Left colon (tissue), 2 donors: ENCODE measurements around the gene MED12. TPM values are rescaled to one million over a fixed set of nuclear protein-coding genes. Genes with fewer than 3 reads are reported as not detected.
A peak's percentile ranks its signal among the peaks of the same experiment; 100 is the strongest.
"Not testable (repeated sequence)": the region's sequence is repeated elsewhere in the genome, so short reads cannot be mapped to it uniquely, and the experiment has no call there.

Experiments
- ATAC-seq: fragments of 200-7000 bp; cut with Tn5 transposase; one replicate; pipeline ENCODE4 v1.9.1; 2020; ENCODE audit warnings: mild to moderate bottlenecking, moderate library complexity
- DNase-seq, 2 donors: peaks; one replicate each; pipeline ENCODE4 v3.0.0-alpha.2; 2020
- intact Hi-C, 2 donors: fragments of 100-400 bp; cut with DNase I in 1 of 2; cut with micrococcal nuclease in 1 of 2; formaldehyde crosslinking; loops; one replicate each; pipeline versions ENCODE4 v1.11.2 to v1.14.0; 2022; cut with DNase I, micrococcal nuclease
- total RNA-seq, 2 donors: library from RNA; stranded (reverse); fragmentation: NEBNext Ultra II Directional; extraction: Animal tissue kit (Norgen Biotek cat#: 25700); gene quantifications; one replicate each; pipeline ENCODE4 v1.2.1, GENCODE V29; 2021
- donor health status: DM: no; HTN: no; CAD: no.
- donor health status: DM: yes; HTN: yes; CAD: no.

The MED12 gene
- total RNA-seq, 2 donors from 2014 or later = 35.4 to 37.9 TPM

DNA sequence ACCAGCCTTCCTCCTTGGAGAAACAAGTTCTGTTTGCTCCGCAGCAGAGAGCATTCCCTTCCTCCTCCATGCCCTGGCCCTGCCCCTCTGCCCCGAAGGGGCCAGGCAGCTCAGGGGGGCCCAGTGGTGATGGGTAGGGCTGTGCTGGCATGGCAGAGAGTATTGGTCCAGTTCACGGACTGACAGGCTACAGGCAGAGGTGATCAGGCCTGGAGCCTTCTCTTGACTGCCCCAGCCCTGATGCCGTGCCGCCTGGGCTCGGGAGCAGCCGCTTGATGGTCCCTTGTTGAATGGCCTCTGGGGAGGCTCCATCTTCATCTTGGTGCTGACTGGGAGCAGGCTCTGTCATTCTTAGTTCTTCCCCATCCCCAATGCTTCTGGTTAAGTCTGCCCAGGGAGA is 35.8 kb downstream of the MED12 start:
- no peak for DNase-seq
- intact Hi-C loops = no loop called here
- no peak for ATAC-seq

DNA sequence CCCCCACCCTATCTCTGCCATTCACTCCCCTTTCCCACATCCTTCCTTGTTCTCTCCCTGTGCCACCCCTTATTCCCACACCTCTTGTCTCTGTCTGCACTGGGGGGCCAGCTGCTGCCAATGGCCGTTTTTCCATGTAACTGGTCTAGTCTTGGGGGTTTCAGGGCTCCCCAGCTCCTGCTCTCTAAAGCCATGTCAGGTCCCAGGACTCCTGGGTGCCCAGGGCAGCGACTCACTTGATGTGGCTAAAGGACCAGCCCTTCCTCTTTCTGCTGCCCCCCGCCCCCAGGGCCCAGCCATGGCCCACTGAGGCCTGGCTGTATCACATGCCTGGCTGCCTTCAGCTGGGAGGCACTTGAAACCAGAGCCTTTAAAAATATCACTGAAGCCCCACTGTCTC is 36.2 kb downstream of the MED12 start:
- DNase-seq (no peak), ATAC-seq (no peak)
- intact Hi-C loops = no loop called here

- ATAC-seq = no peak
- intact Hi-C loops = no loop called here
- DNase-seq = no peak
Measured at GRCh38 chrX:71158603-71159002, 40.2 kb downstream of the MED12 start.

GRCh38 chrX:71159335-71159734 is 40.9 kb downstream of the MED12 start:
- DNase-seq (no peak), ATAC-seq (no peak)
- intact Hi-C loops = no loop called here

GRCh38 chrX:71160475-71160874 is 42.1 kb downstream of the MED12 start:
- ATAC-seq (no peak), DNase-seq (no peak)
- intact Hi-C loops = no loop called here

DNA sequence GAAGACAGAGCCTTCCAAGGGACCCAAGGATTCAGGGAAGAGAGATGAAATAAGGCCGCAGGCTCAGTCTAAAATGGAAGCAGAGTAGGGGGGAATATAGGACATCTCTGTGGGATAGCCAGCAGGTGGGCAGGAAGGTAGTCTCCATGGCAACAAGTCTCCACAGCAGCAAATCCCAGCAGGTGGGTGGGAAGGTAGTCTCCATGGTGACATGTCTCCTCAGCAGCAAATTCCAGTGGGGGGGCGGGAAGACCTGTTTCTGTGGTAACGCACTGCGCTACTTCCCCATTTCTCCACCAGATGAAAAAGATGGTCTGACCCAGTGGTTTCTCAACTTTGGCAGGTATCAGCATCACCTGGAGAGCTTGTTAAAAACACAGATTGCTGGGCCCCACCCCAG is 44.6 kb downstream of the MED12 start:
- ATAC-seq (no peak), DNase-seq (no peak)
- intact Hi-C loops = no loop called here

GRCh38 chrX:71164071-71164470 is 45.7 kb downstream of the MED12 start:
- ATAC-seq (no peak), DNase-seq (no peak)
- intact Hi-C loops = no loop called here

GRCh38 chrX:71166461-71166860 is 48.1 kb downstream of the MED12 start:
- no peak for ATAC-seq
- intact Hi-C loops = no loop called here

DNA sequence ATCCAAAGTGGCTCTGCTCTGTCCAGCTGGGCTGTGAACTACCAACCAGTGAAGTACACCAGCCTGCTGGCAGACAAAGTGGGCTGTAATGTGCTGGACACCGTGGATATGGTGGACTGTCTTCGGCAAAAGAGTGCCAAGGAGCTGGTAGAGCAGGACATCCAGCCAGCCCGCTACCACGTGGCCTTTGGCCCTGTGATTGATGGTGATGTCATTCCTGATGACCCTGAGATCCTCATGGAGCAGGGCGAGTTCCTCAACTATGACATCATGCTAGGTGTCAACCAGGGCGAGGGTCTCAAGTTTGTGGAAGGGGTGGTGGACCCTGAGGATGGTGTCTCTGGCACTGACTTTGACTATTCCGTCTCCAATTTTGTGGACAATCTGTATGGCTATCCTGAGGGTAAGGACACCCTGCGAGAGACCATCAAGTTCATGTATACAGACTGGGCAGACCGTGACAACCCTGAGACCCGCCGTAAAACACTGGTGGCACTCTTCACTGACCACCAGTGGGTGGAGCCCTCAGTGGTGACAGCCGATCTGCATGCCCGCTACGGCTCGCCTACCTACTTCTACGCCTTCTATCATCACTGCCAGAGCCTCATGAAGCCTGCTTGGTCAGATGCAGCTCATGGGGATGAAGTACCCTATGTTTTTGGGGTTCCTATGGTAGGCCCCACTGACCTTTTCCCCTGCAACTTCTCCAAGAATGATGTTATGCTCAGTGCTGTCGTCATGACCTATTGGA is 48.8 kb downstream of the MED12 start:
- DNase-seq (no peak), ATAC-seq (no peak)
- intact Hi-C loops = no loop called here

More at GRCh38 chrX:71166461-71166860, 48.1 kb downstream of the MED12 start:
- no peak for DNase-seq

- no peak for DNase-seq
- no peak for ATAC-seq
- intact Hi-C loops = no loop called here
Measured at GRCh38 chrX:71168134-71168533, 49.7 kb downstream of the MED12 start.

DNA sequence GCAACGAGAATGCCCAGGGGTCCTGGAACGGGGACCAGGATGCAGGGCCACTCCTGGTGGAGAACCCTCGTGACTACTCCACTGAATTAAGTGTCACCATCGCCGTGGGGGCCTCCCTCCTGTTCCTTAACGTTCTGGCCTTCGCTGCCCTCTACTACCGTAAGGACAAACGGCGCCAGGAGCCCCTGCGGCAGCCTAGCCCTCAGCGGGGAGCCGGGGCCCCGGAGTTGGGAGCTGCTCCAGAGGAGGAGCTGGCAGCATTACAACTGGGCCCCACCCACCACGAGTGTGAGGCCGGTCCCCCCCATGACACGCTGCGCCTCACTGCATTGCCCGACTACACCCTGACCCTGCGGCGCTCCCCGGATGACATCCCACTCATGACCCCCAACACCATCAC is 51.2 kb downstream of the MED12 start:
- ATAC-seq (no peak), DNase-seq (no peak)
- intact Hi-C loops = no loop called here

- no peak for ATAC-seq
- intact Hi-C loops = no loop called here
- DNase-seq = no peak
Measured at GRCh38 chrX:71170660-71171059, 52.3 kb downstream of the MED12 start.

DNA sequence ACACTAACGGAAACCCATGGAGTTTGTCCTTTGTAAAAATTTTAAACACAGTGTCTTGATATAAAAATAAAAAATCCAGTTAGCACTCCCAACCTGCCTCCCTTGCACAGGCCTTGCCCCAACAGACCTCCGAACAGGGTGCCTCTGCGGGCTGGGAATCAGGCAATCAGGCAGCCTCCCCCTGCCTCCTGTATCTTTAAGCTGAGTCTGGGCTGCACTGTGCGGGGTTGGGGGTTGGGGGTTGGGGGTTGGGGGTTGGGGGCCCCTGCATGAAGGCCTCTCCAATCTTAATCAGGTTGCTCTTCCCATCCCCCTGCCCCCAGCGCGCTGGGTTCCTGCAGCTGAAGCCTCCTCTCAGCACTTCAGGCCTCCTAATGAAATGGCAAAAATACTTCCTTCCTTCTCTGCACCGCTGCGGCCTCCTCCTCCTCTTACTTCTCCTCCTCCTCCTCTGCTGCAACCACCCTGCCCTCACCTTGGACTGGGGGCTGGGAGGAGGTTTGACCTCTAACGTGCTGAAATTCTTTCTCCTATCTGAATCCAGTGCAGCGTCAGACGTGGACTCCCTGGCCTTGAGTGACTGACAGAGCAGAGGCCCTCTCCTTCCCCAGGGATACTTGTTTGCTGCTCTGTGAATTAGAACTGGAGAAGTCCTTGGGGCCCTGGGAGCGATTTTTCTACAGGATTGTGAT is 52.9 kb downstream of the MED12 start:
- ATAC-seq (no peak), DNase-seq (no peak)
- intact Hi-C loops = no loop called here

DNA sequence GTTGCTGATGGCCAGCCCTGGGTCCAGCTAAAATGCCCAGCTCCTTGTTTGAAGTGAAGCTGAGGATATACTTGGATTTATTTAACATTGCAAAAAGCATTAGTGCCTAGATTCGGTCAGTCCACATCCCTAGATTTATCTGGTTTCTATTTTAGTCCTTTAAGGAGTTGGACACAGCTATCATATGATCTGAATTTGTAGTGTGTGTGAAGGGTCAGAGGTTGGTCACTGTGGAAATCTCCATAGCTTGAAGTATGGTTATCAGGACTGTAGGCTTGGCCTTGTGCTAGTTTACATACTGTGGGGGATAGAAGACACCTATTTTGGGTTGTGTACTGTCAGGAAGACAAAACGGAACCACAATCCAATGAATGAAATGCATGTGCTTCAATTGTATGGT is 55.0 kb downstream of the MED12 start:
- no peak for ATAC-seq
- no peak for DNase-seq
- intact Hi-C loops = no loop called here

DNA sequence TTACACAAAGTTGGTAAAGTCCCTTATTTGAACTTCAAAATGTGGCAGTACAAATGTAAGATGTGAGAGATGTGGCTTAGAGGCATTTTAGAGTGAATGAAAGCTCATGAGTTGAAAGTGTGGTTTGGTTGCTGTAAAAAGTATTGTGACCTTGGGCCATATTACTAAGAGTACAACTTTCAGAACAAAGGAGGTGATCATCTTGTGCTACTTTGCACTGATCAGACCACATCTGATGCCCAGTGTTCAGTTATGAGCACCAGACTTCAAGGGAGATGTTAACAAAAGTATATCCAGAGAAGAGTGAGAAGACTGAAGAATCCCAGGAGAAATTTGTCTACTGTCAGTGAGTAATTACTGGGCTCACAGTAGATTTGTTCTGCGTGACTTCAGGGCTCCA is 56.4 kb downstream of the MED12 start:
- intact Hi-C loops = no loop called here

GRCh38 chrX:71175531-71175930 is 57.1 kb downstream of the MED12 start:
- ATAC-seq = no peak
- intact Hi-C loops = no loop called here
- DNase-seq = no peak

More for the DNA sequence above, 56.4 kb downstream of the MED12 start:
- ATAC-seq (no peak), DNase-seq (no peak)

DNA sequence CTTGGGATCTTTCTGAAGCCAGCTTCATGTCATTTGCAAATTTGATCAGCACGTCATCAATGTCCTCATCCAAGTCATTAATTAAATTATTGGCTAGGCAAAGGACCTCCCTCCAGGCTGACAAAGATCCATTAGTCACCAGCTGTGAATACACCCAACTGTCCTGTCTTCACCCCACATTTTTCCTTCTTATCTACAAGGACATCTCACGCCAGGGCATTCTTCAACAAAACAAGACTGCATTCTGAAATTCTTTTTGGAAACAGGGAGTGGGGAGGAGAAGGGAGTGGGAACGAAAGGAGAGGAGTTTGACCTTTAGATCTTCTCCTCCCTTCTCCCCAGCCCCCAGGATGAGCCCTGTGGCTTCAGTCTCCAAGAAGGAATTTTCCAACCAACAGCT is 58.9 kb downstream of the MED12 start:
- intact Hi-C loops = no loop called here
- no peak for DNase-seq
- ATAC-seq = no peak

- peak; percentile 39 to 58 for DNase-seq
- intact Hi-C loops = no loop called here
- peak; percentile 50 for ATAC-seq
Measured at GRCh38 chrX:71178908-71179307, 60.5 kb downstream of the MED12 start.

DNA sequence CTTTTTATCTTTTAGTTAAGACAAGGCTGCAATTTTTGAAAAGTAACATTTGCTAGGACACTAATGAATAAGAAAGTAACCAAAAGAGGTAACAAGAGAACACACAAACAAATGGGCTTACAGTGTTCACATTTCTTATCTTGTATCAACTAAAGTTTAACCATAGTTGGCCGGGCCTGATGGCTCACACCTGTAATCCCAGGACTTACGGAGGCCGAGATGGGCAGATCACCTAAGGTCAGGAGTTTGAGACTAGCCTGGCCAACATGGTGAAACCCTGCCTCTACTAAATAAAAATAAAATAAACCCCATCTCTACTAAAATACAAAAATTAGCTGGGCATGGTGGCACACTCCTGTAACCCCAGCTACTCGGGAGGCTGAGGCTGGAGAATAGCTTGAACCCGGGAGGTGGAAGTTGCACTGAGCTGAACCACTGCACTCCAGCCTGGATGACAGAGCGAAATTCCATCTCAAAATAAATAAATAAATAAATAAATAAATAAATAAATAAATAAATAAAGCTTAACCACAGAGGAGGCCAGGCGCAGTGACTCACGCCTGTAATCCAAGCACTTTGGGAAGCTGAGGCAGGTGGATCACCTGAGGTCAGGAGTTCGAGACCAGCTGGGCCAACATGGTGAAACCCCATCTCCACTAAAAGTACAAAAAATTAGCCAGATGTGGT is 62.3 kb downstream of the MED12 start:
- DNase-seq, intact Hi-C loops, ATAC-seq: not testable (repeated sequence)

DNA sequence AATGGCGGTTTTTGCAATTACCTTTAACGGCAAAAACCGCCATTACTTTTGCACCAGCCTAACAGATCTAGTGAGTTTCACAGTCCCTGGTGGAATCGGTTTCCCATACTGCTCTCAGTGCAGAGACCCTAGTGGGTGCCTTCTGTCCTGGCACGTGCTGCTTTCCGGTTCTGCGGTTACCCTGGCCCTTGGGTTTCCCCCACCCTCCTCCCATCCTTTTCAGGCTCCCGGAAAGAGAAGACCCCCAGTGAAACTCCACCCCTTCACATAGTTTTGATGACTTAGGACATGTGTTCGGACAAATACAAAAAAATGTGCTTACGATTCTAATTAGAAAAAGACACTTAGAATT is 63.1 kb downstream of the MED12 start:
- intact Hi-C loops = no loop called here
- ATAC-seq = no peak
- DNase-seq = peak in 1 of 2 donors; percentile 28
